HG03575 (cell line): ENCODE measurements around the gene ANKRD33B.

Source experiments
- ATAC-seq: cut with Tn5 transposase; IDR thresholded peaks from one replicate; pipeline ENCODE4 v1.9.1; 2021; ENCODE audit not compliant: unreplicated experiment, insufficient number of reproducible peaks, low FRiP score; ENCODE audit errors: extremely low read depth

ANKRD33B gene

DNA sequence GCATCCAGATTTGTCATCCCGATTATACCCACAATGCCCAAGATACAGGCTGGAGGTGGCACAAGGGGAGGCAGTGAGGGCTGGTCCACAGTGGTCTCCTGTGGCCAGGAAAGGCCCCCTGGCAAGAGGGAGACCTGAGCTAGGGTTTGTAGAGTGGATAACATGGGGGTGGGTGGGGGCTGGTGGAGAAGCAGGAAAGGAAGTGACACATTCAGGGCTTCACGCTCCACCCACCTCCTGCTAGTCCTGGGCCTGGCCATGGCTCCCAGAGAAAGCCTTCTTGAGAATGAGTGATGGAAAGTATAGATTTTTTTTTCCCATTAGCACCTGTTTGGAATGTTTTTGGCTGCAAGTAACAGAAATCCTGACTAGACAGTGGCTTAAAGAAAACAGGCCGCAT lies 81.3 kb downstream of the ANKRD33B start:
- ATAC-seq: no peak

DNA sequence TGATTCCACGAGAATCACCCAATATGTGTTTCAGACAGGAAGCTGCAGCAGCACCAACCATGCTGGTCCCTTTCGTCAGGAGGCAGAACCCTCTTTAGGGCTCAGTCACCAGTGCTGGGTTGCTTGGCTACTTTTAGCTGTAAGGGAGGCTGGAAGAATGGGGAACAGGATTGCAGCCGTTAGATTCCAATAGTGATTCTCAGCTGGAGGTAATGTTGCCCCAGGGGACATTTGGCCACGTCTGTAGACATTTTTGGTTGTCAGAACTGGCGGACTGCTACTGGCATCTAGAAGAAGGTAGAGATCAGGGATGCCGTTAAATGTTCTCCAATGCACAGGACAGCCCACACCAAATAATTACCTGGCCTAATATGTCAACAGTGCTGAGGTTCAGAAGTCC lies 81.8 kb downstream of the ANKRD33B start:
- ATAC-seq: no peak

DNA sequence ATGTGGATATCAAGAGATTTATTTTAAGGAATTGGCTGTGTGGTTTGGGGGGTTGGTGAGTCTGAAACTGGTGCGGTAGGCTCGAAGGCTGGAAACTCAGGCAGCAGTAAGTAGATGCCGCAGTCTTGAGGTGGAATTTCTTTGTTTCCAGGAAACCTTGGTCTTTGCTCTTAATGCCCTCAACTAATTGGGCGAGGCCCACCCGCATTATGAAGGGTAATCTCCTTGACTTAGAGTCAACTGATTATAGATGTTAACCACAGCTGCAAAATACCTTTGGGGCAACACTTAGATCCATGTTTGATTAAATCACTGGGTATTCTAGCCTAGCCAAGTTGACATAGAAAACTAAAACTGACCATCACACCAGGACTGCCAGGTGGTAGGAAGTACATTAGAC lies 83.8 kb downstream of the ANKRD33B start:
- ATAC-seq: no peak

DNA sequence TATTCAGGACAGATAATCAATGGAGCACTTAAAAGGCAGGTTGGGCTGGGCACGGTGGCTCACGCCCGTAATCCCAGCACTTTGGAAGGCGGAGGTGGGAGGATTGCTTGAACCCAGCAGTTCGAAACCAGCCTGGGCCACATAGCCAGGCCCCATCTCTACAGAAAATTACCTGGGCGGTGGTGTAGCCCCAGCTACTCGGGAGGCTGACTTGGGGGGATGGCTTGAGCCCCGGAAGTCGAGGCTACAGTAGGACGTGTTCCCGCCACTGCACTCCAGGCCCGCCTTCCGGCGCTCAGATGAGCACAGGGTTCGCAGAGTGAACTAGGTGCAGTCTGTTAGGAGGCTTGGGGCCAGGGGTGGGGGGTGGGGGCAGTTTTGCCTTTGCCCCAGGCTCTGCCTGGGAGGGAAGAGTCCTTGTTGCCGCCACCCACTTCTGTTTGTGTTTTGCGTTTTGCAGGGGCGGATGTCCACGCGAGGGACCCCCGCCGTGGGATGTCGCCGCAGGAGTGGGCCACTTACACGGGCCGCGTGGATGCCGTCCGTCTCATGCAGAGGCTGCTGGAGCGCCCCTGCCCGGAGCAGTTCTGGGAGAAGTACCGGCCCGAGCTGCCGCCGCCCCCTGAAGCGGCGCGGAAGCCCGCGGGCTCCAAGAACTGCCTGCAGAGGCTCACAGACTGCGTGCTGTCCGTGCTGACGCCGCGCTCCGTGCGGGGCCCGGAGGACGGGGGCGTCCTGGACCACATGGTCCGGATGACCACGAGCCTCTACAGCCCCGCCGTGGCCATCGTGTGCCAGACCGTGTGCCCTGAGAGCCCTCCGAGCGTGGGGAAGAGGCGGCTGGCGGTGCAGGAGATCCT lies 85.2 kb downstream of the ANKRD33B start:
- no peak for ATAC-seq

DNA sequence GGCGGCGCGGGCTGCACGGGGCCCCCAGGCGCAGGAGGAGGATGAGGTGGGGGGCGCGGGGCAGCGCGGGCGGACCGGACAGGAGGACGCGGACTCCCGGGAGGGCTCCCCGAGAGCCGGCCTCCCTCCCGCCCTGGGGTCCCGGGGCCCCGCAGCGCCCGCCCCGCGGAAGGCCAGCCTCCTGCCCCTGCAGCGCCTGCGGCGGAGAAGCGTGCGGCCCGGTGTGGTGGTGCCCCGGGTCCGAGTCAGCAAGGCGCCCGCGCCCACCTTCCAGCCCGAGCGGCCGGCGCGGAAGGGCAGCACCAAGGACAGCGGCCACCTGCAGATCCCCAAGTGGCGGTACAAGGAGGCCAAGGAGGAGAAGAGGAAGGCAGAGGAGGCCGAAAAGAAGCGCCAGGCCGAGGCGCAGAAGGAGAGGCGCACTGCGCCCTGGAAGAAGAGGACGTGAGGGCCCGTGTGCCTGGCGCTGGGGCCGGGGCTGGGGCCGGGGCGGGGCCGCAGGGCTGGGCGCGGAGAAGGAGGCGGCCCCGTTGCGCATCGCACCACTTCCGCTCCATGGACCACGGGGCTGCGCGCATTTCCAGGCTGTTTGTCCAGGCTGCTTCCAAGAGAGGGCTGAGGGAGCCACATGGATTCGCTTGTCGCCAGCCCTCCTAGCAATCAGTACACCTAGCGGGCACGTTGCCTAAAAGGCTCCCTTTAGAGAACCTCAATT lies 86.0 kb downstream of the ANKRD33B start:
- ATAC-seq: no peak

DNA sequence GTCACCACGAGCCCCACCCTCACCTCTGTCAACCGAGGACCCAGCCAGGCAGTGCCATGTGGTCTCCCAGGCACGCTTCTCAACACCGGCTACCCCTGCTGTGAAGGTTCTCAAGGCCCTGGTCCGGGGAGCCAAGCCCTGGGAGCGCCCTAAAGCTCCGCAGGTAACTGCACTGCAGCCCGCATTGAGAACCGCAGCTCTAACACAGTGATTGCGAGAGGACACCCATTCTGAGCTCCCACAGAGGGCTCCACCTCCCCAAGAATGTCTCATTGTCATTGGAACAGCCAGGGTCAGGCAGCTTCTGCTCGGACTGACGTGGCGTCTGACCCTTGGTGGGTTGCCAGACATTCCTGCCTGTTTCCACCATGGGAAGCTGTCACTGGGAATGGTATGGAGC lies 88.3 kb downstream of the ANKRD33B start:
- ATAC-seq: no peak

DNA sequence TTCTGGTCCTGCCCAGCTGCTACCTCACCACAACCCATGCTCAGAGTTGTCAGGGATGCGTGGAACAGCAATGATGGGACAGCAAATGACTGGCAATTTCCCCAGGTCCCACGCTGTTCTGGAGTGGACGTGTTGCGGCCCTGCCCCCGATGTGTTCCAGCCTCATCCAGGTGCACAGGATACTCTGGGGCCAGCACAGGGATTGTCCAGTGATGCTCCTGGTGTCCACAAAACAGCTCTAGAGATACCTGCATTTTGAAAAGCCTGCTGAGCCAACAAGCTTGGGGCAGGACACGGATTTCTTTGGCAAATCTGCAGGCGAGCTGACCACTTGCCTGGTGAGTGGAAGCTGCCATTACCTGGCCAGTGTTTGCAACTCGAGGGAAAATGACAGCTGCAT lies 88.7 kb downstream of the ANKRD33B start:
- ATAC-seq: no peak

DNA sequence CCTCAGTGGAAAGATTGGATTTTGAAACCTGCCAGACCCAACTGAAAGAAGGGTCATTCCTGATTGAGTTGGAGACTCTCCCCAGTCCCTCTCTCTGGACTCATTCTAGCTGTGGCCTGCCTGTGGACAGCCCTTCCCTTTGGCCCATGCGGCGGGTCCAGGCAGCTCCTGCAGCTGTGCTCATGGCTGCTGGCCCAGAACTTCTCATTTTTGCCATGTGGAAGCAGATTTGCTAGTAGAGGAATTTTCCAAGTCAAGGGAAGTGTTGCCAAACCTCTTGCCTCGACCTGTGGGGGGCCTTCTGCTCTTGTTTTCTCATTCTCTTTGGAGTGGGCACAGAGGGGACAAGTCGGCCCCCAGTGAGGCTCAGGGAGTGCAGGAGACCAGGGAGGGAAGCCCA lies 89.2 kb downstream of the ANKRD33B start:
- no peak for ATAC-seq

DNA sequence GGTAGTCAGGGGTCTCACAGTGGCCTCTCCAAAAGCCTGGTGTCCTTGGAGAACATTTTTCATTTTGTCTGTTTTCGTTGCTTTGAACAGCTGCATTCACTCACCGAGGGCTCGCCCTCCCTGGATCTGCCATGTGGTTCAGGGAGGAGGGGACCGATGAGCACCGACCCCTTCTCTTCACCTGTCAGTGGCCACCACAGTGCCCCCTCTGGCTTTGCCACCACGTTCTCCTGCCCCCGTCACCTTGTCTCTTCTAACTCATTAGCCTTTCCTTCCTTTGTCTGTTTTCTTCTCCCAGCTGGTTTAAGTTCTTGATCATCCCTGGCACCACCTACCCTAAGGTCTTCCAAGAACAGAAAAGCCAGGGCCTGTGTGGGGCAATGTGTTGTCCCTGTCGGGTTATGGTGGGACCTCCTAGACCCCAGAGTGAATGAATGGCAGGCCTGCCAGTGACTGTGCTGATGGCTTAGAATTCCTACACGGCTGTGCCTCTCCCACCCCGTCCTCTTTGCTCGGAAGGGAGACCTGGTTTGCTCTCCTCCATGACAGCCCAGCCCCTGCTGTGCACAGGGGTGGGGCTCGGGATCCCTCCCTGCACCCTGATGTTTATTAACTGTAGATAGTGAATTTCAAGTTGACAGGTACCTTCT lies 90.0 kb downstream of the ANKRD33B start:
- ATAC-seq: no peak

DNA sequence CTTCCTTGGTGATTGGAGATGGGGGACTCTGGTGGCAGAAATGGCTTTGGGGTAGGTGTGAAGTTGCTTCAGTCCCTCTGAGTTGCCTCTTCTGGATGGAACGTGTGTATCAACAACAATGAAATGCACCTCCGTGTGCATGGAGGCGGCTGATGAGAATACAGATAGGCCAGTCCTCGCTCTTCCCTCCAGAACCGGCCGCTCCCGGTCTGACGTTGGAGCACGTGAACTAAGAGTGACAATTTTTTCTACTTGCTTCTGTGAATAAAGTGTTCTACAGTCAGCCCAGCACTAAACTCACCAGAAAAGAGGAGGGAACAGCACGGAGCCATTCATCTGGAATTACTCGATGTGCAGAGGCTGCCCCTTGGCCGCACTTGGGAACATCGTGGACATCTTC lies 90.7 kb downstream of the ANKRD33B start:
- ATAC-seq: no peak

DNA sequence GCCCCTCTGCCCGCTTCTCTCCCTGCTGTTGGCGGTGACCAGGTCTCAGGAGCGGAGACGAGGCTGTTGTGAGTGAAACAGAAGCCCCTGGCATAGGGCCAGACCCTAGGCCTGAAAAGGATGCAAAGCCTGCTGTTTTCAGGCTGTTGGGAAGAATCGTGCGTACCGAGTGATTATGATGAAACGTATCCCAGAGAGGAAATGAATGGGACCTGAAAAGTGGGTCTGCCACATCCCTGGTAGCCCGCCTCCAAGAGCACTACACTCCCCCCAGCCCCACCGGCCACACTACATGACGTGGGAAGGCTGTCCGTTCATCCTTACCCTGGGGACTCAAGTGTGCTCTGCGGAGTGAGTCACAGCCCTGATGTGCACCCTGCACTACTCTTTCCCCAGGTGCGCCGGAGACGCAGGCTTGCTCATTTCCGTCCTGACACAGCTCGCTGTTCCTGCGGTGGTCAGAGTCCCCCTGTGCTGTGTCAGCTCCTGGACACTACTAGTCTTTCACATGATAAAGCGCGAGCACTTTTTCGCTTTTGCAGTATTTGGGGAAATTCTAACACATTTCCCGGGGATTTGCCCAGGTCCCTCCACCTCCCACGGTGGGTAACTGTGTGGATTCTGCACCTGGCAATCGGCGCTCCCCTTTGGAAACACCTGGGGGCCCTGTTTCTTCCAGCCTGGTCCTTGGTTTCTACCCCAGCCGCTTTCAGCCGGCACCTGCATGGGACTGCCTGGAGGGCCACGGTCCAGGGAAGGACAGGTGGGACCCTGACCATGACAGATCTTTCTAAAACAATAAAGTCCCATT lies 91.5 kb downstream of the ANKRD33B start:
- ATAC-seq: no peak

DNA sequence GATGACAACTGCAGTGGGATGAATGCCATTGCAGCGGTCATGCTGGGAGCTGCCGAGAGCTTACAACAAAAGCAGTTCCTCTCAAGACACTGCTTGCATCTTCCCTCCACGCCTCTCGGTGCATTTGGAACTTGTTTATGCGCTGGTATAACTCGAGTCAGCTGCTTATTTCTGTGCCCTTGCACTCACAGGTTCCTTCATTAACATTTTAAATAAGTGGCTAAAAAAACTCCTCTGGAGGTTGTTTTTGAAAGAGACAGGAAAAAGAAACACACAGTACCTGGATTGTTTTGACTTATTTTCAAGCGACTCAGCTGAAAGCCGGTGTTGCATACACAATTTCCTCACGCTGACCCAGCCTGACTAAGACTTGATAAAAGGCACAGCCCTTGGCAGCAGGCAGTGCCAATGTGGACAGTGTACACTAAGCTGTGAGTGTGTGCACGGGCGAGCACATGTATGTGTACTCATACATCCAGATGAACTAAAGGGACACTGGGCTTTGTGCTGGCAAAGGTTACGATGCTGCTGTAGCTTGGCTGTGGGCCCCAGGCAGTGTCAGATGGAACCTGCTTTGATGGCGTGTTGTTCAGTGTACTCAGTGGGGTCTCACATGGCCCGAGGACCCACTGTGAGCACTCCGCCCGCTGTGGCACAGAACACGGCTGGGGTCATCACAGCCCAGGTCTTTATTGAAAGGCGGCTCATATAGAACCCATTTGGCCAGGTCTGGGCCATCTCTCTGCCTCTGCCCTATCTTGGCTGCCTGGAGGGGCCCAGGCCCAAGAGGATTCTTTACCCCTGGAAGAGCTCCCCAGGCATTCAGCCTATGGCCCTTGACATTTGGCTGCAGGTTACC lies 92.3 kb downstream of the ANKRD33B start:
- no peak for ATAC-seq

DNA sequence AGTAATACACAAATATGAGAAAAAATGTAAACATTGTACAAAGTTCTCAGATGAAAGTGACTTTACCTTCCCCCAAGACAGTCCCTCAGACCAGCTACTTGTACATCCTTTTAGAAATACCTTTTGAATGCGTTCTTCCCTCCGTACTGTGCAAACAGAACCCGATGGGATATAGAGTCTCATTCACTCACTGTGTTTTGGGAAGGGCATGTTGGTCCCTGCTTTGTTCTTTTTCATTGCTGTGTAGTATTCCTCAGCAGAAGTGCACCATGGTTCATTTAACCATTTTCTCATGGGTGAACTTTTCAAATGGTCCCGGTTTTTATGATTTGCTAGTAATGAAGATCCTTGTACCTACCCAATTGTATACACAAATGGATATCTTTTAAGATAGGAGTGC lies 94.4 kb downstream of the ANKRD33B start:
- no peak for ATAC-seq

DNA sequence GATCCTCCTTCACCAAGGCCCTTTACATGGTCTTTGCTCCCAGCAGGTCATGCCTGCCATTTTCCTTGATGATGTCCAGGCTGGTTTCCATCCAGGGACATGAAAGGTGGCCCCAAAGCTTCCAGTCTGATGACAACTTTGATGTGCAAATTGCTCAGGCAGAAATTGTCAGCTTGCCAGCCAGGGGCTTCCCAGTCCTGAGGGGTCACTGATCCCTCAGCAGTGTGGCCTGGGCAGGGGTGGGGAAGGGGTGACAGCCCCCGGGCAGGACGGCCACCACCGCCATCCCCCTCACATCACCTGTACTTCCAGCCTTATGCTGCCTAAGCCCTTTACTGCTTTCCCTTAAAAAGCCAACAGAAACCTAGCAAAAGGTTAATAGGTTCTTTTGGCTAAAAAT lies 96.3 kb downstream of the ANKRD33B start:
- no peak for ATAC-seq

DNA sequence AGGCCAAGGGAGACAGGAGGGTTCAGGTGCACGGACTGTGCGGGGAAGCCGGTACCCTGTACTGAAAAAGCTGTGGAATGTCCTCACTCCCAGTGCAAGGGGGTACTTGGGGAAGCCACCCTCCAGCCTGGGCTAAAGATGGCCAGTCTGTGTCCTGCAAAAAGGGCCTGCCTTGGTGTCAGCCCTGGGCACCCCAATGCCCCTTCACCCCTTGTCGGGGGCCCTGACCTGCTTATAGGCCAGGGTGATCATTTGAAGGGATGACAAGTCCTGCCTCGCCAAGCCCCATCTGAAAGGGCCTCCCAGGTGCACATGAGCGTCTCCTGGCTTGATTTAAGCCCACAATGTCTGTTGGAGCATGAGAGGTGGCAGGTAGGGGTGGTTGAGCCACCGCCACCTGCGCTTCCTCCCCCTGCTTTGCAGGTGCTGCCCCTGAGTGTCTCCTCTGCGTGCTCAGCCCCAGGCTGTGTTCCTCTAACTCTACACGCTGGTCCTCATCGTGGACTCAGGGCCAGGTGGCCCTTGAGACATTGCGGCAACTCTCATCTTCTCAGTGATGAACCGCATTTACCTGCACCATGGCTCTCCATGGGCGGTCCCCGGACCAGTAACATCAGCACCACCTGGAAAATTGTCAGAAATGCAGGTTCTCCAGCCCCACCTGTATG lies 97.0 kb downstream of the ANKRD33B start:
- no peak for ATAC-seq

DNA sequence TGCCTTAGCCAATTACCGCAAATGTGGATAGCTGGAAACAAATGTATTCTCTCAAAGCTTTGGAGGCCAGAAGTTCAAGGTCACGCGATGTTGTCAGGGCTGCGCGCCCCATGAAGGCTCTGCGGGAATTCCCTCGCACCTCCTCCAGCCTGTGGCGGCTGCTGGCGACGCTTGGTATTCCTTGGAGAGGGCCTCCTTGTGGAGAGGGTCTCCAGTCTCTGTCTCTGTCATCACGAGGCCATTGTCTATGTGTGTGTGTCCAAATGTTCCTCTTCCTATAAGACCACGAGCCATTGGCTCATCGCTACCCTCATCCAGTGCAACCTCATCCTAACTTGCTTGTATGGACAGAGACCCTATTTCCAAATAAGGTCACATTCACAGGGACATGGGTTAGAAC lies 97.5 kb downstream of the ANKRD33B start:
- no peak for ATAC-seq

DNA sequence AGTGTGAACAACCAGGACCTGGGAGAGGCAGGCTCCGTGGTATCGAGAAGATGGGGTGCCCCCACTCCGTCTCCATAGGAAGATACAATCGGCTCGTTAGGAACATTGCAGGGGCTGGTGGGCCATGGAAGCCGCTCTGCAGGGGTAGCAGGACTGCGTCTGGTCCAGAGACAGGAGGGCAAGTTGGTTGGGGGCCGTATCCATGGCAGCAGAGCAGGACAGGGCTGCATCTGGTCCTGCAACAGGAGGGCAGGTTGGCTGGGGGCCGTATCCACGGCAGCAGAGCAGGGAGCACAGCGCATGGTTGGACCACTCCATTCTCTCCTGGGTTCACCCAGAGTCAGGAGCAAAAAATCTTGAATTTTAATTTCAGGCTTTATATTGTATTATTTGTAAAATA lies 98.2 kb downstream of the ANKRD33B start:
- ATAC-seq: no peak
